ENCODE results near the gene CUL9.

The CUL9 gene

DNA sequence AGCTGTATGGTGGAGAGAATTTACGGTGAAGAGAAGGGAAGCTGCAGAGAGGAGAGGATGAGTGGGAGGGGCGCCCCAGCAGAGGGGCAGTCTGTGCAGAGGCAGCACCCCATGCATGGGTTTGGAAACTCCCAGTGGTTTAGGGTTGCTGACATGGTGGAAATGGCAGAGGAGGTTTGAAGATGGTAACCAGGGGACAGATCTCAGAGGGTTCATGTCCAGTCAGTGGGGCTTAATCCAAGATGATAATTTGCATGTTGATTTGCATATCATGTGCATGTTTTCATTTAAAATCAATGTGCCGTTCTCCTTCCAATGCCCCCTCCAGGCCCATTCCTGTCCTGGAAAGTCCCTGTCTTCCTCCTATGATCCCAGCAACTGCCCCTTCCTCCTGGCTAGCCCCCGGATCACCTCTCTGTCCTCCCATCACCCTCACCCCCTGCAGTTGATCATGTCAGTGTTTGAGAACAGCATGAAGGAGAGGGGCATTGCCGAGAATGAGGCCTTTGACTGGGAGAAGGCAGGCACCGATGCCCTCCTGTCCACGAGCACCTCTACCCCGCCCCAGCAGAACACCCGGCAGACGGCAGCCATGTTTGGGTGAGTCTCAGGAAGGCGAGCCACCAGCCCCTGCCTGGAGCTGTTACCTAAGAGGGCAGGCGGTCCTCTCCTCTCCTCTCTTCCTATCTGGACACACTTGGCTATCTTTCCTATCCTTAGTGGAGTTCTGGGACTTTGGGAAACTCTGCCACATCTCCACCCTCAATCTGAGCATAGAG is 75.6 kb downstream of the CUL9 start:
- DNase-seq = no peak

DNA sequence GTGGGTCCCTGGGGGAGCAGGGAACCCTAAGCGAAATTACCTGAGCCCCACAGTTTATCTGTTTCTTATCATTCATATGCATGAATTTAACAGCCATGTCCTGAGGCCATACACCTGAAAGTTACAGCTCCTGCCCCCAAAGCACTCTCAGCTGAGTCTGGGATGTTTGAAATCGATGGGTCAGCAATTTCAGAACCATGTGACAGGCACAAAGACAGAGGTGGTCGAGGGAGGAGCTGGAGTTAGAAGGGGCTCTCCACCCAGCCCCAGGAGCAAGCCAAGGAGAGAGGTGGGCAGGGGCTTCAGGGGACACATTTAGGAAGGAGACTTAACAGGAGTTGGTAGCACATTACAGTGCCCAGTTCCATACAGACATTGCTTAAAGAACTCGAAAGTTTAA is 76.2 kb downstream of the CUL9 start:
- no peak for DNase-seq

DNA sequence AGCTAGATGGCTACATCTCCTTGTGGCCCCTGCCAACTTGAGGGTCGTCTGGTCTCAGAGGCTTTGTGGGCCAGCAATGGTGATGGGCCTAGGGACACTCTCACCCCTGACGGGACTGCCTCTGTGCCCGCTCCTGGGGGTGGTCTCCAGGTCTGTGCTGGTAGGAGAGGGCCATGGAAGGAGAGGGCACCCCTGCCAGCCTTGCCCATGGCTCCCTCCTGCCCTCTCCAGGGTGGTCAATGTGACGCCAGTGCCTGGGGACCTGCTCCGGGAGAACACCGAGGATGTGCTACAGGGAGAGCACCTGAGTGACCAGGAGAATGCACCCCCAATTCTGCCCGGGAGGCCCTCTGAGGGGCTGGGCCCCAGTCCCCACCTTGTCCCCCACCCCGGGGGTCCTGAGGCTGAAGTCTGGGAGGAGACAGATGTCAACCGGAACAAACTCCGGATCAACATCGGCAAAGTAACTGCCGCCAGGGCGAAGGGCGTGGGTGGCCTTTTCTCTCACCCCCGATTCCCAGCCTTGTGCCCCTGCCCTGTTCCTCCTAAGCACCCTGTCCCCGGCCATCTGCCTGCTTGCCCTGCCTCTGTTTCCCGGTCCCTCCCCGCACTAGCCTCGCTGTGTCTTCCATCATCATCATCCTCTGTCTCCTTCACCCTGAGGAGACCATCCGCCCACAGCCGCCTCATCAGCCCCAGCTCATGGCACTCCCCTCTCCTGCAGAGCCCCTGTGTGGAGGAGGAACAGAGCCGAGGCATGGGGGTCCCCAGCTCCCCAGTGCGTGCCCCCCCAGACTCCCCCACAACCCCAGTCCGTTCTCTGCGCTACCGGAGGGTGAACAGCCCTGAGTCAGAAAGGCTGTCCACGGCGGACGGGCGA is 77.1 kb downstream of the CUL9 start:
- DNase-seq = no peak

DNA sequence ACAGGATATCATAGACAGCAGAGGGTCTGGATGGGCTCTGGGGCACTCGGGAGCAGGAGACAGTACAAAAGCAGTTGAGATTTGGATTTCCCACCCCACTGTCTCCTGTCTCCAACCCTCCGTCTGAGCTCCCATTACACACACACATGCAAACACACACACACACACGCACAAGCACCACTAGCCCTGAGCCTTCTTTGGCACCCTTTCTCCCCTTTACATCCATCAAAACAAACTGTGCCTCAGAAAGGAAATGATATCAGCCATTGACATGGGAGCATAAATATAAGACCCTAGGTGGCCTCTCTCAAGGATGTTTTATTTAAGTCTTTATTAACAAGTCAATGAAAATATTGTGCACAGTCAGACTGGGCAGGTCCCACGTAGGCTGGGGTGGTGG is 78.8 kb downstream of the CUL9 start:
- peak; percentile 9 for DNase-seq

DNA sequence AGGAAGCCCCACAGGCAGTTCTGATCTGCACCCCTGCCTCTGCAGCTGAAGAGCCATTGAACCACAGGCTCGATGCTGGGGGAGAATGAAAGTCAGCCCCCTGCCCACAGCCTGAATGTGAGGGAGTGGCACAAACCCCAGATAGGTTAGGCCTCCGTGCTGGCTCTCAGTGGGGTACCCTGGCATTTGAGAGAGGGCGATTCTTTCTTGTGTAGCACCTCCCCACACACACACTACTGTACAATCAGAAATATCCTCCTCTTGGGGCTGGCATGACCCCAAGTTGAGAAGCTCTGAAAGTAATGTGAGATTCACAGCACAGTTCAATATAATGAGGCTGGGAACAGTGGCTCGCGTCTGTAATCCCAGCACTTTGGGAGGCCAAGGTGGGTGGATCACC is 79.2 kb downstream of the CUL9 start:
- no peak for DNase-seq

DNA sequence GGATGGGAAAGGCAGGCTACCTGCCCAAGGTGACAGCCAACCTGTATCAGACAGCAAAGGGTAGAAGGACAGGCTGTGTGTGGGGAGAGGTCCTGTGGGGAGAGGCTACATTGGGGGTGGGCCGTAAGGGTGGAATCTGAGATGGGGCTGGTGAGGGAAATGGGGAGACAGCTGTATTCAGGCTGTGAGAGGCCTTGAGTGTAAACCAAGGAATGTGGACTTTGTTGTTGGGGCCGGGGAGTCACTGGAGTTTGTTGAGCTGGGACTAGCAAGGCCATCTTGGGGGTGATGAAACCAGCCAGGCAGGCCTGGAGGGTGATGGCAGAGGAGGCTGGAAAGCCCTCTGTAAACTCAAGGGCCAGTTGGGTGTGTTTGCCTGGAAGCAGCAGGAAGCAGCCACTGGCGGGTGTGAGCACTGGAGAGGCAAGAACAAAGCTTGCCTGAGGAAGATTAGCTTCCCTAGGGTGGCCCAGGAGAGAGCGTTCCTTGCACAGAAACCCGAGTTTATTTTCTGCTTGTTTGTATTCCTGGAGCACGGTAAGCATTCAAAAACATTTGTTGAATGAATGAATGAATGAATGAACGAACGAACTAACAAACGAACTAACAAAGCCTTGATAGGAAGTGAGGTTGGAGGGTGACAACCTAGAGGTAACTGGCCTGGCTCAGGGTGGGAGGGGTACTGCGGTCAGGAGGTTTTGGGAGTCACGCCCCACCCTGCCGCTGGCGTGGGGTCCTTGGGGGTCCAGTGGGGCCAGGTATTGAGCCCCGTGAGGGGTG is 80.2 kb downstream of the CUL9 start:
- DNase-seq = no peak

DNA sequence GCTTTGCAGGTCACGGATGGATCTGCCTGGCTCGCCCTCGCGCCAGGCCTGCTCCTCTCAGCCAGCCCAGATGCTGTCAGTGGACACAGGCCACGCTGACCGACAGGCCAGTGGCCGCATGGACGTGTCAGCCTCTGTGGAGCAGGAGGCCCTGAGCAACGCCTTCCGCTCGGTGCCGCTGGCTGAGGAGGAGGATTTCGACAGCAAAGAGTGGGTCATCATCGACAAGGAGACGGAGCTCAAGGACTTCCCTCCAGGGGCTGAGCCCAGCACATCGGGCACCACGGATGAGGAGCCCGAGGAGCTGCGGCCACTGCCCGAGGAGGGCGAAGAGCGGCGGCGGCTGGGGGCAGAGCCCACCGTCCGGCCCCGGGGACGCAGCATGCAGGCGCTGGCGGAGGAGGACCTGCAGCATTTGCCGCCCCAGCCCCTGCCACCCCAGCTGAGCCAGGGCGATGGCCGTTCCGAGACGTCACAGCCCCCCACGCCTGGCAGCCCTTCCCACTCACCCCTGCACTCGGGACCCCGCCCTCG is 80.9 kb downstream of the CUL9 start:
- no peak for DNase-seq

DNA sequence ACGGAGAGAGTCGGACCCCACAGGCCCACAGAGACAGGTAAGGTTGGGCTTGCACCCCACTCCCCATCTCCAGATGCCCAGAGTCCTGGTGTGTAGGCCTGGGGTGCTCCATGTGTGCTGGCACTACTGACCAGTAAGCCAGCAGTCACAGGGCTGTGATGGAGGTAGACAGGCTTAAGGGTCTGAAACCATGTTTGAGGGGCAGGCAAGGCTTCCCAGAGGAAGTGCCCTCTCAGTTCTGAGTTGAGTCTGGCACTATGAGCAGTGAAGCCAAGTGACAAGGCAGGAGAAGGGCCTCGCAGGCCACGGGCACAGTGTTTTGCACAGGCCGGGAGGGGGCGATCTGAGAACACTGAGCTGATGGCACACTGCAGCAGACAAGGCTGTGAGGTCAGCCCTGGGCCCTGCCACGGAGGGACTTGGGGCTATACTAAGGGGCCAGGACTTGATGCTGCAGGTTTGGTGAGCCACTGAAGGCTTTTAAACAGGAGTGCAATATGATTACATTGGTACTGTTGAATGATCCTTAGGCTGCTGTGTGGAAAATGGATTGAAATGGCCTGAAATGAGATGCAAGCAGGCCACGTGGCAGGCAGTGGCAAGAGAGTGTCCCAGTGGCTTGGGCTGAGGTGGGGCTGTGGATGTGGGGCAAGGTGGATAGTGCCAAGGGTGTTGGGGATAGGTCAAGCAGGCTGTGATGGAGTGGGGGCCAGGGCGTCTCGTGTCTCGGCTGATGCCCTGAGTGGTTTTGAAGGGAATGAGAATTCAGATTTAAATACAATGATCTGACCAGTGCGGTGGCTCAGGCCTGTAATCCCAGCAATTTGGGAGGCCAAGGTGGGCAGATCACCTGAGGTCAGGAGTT is 81.5 kb downstream of the CUL9 start:
- DNase-seq = peak; percentile 64

DNA sequence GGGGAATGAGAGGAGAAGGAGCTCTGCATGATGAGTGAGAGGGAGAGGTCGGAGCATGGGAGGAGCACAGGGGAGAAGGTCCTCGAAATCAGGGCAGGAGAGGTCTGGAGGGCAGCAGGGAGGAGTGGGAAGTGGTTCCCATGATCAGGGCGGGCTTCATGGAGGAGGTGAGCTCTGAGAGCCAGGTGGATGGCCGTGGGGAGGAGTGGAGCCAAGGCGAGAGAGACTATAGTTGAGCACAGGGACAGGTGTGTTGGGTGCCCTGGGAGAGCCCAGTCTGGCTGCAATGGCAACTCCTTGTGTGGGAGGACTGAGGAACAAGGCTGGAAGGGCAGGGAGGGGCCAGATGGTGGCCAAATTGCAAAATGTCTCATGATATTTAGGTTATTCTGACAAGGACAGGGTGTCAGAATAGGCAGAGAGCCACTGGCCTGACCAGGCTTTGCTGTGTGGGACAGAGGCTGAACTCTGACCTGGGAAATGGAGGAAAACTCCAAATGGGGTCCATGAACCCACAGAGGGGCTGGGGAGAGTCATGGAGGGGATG is 82.7 kb downstream of the CUL9 start:
- no peak for DNase-seq

DNA sequence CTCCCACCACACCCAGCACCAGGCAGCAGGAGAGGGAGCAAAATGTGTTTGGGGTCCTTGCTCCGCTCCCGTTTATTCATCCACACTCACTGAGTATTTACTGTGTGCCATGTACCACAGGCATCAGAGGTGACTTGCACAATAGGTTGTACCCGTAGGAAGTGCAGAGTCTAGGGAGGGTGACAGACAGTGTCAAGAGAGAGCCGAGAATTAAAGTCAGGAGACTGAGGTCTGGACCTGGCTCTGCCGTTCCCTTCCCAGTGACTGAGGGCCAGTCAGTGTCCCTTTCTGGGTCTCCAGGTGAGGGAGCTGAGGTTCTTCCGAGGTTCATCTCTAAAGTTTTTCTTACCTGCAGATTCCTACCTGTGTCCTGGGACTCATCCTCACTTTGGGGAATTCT is 83.6 kb downstream of the CUL9 start:
- DNase-seq = no peak

DNA sequence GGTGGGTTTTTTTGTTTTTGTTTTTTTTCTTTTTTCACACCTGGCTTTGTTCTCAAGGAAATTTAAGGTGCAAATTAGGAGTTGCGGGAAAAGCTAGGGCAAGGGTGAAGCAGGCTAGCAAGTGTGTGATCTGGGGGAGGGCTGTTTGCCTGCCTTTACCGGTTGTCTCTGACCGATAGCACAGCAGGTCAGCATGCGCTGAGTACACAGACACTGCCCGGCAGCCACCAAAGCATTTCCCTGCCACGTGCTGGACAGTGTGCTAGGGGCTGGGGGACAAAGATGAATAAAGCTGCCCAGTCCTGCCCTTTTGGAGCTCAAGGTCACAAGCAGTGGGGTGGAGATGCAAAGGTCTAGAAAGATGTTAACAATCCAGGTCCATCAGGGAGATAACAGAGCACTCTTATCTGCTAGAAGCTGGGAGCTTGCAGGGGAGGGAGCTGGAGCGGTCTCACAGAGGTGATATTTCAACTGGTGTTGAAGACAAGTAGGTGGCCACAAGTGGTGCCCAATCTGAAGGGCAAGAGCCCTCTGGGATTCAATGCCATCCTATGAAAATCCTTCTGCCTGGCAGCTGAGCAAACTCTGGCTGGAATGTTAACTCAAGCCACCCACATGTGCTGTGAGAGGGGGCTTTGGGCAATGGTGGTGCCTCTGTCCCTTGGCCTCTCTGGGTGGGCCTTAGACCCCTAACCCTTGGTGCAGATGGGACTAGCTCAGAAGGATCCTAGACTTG is 85.8 kb downstream of the CUL9 start:
- no peak for DNase-seq

DNA sequence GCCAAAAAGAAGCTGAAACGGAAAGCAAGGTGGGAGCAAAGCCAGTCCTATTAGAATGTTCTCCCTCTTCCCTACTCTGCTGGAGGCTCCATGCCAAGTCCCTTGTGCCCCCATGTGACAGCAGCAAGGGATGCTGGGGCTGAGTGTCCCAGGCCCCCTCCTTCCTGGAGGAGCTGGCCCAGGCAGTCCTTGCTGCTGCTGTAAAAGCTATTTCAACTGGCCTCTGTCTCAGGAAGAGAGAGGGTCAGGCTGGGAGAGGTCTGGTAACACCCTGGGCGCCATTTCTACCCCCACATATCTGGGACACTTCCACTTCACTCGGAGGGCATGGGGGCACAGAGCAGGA is 86.3 kb downstream of the CUL9 start:
- DNase-seq = no peak

DNA sequence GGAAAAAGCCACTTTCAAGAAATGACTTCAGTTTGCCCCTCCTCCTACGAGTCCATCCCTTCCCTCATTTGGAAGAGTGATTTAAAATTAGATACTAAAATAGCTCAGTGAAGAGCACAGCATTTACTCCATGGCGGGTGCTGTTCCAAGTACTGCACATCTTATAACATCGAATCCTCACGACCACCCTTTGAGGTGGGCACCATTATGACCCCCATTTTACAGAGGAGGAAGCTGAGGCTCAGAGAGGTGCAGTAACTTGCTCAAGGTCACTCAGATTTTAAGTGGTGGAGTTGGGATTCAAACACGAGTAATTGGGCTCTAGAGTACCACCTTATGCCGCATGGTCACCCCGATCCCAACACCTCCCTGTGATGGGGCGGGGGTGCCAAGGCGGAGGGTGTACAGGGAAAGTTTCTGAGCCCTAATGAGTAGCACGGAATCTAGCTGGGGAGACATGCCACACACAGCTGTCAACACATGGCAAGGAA is 86.8 kb downstream of the CUL9 start:
- no peak for DNase-seq

DNA sequence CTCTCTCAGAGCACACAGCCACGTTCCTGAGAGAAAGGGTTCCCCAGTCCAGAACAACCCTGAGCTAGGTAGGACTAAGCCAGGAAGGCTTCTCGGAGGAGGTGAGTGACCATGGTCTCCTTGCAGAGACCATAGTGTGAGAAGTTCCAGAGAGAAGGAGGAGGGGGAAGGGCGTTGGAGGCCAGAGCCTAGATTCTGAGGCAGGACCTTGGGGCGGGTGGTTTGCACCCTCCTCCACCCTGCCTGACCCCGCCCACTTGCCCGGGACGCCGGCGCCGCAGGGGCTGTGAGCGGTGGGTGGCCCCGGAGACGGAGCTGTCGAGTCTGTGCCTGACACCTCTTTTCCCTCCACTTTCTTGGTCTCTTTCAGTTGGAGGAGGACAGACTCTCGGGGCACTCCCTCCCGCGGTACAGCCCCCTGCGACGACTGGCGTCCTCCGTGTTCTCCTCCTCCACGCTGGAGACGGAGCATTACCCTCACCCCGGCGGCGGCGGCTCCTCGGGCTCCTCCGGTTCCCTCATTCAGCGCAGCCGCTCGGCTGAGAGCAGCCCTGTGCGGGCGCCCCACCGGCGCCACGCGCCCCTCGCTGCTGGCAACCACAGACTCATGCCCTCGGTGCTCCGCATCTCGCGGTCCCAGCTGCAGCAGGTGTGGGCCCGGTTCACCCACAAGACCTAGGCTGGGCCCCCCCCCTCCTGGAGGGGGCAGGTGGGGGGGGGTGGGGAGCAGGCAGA is 87.4 kb downstream of the CUL9 start:
- DNase-seq = peak; percentile 9

DNA sequence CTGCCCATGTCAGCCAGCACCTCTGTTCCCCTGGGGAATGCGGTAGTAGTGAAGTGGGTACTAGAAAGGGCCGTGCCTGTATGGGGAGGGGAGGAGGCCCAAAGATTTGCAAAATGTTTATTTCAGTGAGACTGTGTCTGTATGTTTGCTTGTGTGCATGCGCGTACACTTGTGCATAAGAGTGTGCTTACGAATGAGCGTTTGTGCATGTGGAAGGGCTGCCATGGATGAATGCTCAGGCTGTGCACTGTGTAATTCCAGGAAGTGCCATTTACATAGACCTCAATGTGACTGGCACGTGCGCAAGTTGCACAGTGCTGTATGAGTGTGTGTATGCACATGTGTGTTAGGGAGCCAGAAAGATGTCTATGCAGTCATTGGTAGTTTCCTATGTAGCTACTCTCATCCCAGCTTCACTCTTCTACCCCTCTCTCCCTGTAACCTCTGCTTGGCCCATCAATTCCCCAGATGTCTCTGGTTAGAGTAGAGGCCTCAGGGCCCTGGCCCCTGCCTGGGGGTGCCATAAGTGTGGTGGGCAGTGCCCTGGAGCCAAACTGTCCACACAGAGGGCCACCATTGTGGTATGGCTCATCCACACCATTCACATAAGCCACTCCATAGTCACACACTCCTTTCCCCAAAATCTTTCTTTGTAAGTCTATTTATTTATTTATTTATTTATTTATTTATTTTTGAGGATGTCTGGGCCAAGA is 89.3 kb downstream of the CUL9 start:
- no peak for DNase-seq

DNA sequence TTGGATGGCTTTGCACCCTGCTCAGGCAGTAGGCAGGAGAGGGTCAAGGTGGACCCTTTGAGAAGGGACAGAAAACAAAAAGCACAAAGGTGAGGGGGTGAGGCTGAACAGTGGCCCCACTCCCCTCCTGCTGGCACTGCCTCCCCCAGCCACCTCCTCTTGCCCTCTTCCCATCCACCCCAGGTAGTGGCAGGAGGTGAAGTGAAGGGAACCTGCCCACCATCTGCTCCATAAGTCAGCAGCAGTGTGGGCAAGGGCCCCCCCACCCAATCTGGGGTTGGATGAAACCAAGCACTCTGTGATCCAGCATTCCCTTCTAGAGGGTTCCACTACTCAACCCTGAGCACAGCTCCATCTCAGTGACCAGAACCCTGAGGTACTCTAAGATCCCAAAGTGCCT is 89.9 kb downstream of the CUL9 start:
- no peak for DNase-seq

DNA sequence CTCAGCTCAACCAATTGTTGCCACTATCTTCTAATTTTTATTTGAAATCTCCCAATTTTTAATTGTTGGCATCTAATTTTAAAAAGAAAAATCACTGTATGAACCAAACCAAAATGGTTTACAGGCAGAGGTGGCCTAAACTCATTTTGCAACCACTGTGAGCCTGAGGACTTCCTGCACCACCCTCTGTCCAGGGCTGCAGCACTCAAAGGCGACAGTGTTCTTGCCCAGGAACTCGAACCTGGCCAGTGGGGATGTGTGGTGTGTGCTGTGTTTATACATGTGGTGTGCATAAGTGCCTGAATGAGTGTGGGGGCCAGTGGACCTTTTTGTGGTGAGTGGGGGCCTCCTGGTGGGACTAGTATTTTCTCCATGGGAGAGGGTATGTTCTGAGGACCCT is 91.7 kb downstream of the CUL9 start:
- no peak for DNase-seq
